H54 (cell line): ENCODE data around the gene ITGA2B.
"Not testable (repeated sequence)": the region's sequence is repeated elsewhere in the genome, so short reads cannot be mapped to it uniquely, and the experiment has no call there.

Experiments
- DNase-seq: peaks from one replicate; pipeline ENCODE4 v3.0.0; 2011; ENCODE audit warnings: low spot score, mixed read lengths; ENCODE audit not compliant: insufficient read length
- FAIRE-seq: peaks from 3 replicates; lab custom pipeline; 2011; peaks lifted over from hg19 to GRCh38; lab: Jason Lieb, UNC
- POLR2A ChIP-seq: IDR thresholded peaks from 2 replicates; pipeline ENCODE4 v1.6.1; 2011; ENCODE audit warnings: low read depth, mild to moderate bottlenecking, low read length

Gene ITGA2B

DNA sequence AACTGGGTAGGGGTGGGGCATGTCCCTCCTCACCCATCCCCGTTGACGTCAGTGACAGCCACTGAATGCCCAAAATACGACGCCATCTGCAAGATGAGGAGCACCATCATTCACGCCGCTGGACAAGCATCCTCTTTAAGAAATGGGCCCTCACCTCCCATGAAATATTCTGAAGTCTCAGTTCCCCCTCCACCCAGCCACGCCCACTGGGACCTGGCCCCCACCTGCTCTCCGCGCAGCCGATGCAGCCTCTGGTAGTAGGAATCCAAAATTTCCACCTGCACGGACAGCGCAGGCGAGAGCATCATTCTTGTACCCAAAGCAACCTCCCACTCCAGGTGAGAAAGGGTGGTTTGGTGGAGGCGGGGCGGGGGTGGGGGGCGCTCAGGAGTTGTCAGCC, 5.6 kb downstream of the ITGA2B start:
- DNase-seq (no peak), FAIRE-seq (no peak)
- no peak for TF ChIP-seq POLR2A

DNA sequence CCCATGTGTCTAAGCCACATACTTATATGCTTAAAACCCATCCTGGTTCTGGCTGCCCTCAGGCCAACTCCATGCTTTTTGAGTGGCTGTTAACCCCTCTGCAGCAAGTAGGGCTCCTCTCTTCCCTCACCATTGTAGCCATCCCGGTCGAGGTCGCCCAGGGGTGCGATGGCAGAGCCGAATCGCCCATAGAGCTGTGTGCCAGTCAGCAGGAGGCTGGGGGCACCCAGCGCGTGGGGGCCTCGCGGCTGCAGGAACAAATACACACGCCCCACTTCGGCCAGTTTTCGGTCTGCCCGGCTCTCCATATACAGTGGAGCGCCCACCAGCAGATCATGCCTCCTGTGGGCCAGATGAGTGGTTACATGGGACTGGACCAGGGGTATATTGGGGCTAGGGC, 6.1 kb downstream of the ITGA2B start:
- FAIRE-seq (no peak), DNase-seq (no peak)
- no peak for TF ChIP-seq POLR2A

DNA sequence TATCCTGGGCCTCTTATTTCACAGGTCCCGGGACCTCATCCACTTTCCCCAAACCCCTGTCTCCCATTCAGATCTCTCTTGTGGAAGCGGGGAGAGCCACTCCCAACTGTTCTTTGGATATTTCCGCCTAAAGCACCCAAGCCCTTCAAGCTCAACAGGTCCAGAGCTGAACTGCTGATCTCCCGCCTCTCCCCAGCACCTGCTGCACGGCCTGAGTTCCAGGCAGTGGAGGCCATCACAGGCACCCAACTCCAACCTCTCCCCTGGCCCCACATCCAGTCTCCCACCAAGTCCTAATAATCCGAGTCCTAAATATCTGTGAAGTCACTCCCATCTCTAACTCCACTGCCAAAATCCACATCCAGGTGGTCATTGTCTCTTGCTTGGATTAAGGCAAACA, 6.5 kb downstream of the ITGA2B start:
- no peak for TF ChIP-seq POLR2A
- no peak for FAIRE-seq
- no peak for DNase-seq

DNA sequence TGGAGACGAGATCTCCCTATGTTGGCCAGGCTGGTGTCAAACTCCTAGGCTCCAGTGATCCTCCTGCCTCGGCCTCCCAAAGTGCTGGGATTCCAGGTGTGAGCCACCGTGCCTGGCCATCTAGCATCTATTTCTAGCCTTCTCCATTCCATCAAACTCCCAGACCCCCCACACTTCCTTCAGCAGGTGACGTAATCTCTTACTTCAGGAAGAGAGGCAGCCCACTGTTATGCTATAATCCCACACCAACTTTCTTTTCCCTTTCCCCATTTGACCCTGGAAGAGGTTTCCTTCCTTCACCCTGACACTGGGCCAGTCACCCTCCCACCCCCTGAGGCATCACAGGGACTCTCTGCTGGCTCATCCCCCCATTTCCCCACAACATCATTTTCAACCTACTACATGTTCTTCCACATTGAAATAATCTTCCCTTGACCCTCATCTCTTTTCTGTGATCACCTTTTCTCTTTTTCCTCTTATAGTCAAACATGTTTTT, 7.6 kb downstream of the ITGA2B start:
- TF ChIP-seq POLR2A = no peak
- FAIRE-seq (no peak), DNase-seq (no peak)

DNA sequence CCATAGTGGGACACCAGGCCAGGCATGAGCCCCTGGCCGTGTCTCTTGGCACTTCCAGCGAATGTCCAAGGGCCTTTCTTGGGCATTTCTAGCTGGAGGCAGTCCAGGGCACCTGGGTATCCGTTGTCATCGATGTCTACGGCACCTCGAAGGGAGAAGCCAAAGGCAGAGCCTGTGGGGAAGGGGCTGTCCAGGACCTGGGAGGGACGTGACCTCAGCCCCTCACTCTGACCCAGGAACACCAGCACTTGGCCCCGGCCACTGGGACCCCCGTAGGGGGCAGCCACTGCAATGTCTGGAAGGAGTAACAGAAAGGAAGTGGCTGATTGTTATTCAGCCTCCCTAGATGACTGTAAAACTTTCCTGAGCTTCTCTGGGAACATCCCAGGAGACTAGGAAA, 8.7 kb downstream of the ITGA2B start:
- TF ChIP-seq POLR2A = no peak
- FAIRE-seq (no peak), DNase-seq (no peak)

DNA sequence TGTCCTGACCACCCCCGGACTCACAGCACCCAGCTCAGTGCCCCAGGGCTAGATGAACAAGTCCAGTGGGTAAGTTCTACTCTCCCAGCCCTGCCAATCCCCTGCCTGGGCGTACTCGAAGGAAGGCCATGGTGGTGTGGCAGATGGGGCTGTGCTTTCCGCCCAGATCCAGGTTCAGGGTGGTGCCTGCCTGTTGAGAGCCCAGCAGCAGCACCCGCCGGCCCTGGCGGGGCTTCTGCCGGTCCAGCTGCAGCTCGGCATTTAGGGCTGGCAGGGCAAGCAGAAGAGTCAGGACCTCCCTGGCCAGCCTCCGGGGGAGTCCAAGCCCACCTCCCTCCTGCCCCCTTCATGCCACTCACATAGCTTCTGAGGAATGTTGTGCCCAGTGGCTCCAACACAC, 9.6 kb downstream of the ITGA2B start:
- no peak for TF ChIP-seq POLR2A
- no peak for FAIRE-seq
- DNase-seq = no peak

DNA sequence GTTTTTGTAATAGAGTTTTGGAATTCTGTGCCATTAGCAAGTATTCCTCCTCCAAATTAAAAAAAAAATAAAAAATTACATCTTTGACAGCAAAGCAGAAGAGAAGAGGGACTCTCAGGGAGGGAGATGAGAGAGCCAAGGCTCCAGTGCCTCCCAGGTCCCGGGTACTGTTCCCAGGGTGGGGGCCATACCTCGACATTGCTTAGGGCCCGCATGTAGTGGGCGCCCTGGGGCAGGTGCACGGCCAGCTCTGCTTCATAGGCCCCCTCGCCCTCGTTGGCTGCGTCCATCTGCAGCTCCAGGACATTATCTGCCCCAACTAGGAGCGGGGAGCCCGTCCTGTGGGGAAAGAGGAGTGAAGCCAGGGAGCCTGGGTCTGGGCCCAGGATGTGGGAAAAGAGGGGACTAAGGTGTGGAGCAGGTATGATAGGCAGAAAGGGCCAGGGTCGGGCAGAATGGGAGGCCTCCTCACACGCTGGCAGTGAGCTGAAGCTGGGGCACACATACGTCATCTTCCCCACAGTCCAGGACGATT, 11.2 kb downstream of the ITGA2B start:
- DNase-seq (no peak), FAIRE-seq (no peak)
- TF ChIP-seq POLR2A = no peak

DNA sequence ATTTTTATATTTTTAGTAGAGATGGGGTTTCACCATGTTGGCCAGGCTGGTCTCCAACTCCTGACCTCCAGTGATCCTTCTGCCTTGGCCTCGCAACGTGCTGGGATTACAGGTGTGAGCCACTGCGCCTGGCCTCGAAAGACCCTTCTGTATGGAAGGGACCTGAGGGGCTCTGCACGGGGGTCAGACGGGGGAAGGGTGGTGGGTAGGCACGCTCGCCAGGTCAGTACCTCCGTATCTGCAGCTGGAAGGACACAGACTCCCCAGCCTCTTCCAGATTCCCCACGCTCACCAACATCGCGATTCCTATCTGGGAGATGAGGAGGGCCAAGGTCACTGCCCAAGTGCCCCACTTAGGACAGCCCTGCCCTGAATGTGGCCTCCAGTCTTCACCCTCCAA, 12.7 kb downstream of the ITGA2B start:
- FAIRE-seq = no peak
- no peak for TF ChIP-seq POLR2A
- no peak for DNase-seq

DNA sequence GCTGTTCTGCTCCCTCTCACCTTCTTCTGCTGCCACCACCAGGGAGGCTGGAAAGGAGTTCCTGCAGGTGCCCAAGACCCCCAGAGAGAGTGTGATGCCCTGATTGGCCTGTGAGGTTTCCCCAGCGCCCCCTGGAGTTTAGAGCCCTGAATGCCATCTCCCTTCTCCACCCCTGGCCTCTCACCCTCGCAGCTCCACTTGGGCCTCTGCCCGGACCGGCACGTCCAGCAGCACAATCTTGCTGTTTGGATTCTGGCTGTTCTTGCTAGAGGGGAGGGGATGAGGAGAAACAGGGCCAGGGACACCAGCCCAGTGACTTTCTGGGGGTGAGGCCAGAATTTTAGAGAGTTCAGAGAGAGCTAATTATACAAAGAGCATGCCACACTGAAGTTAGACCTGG, 13.3 kb downstream of the ITGA2B start:
- DNase-seq = peak; percentile 61
- TF ChIP-seq POLR2A = no peak
- no peak for FAIRE-seq

DNA sequence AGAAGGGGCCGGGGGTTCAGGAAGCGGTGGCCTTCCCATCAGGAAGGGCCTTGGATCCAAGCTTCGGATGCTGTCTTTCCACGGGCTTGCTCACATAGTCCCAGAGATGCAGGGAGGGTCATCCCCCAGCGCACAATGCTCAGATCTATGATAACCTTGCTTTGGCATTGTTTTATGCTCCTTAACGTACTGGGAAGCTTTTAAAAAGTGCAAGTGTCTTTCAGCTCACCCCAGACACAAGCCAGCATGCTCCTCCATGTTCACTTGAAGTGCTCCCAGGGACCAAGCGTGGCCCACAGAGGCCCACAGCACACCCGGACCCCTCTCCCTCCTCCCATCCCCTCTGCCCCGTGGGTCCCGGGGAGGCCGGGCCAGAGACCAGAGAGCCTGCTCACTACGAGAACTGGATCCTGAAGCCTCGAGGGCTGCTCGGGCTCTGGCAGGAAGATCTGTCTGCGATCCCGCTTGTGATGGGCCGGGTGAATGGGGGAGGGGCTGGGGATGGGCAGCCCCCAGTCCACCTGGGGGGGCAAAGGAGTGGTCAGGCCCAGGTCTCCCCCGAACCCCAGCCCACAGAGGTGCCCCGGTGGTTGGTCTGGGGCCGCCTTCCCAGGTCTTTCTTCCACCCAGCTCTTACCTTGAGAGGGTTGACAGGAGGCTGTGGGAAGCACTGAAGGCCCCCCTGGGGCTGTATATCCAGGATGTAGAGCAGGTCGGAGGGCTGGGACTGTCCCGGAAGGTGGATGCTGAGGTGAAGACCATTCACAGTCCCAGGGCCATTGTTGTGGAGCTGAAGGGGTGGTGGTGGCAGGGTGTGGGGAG, 14.0 kb downstream of the ITGA2B start:
- no peak for TF ChIP-seq POLR2A
- no peak for FAIRE-seq
- no peak for DNase-seq

DNA sequence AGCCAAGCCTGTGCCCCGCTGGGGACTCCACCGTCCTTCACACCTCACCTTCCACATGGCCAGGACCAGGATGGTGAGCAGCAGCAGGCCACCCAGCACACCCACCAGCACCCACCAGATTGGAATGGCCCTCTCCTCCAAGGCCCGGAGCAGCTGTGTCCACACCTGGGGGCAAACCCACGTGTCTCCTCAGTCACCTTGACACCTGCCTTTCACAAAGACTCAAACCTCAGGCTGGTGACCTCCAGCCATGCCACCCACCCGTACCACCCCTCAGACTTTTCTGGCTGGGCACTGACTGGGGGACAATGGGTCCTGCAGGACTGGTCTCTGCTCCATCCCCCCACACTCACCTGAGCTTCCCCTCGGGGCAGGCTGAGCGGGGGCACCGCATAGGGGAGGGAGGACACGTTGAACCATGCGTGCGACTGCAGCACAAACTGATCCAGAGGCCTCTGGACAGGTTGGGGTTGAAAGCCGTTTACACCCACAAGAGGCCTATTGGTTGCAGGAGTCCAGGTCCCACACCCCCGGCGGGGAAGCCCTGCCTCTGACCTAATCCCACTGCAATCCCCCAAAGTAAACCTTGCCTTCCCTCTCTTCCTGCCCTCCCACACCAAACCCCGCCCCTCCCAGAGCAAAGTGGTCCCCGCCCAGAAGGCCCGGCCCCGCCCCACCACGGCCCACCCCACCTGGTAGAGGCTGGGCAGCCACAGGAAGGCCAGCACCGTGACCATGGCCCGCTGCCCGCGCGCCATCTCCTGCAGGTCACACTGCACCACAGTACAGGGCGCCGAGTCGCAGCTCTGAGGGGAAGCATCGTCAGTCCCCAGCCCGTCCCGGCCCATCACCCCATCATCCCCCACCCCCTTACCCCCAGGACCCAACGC, 14.9 kb downstream of the ITGA2B start:
- no peak for TF ChIP-seq POLR2A
- FAIRE-seq = no peak
- no peak for DNase-seq

DNA sequence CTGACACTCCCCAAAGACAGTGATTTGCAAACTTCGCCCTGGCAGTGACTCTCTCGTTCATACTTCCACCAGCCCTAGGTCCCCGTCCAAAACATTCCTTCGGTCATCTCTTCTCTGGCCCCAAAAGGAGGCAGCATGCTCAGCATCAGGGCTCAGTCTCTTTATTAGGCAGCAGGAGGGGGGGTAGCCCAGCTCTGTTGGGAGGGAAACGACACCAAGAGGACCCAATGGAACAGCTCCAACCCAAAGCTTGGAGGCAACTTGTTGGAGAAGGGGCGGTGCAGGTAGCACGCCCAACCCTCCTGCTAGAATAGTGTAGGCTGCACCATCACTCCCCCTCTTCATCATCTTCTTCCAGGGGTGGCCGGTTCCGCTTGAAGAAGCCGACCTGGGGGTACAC, 17.4 kb downstream of the ITGA2B start:
- DNase-seq (no peak), FAIRE-seq (no peak)
- TF ChIP-seq POLR2A = no peak

DNA sequence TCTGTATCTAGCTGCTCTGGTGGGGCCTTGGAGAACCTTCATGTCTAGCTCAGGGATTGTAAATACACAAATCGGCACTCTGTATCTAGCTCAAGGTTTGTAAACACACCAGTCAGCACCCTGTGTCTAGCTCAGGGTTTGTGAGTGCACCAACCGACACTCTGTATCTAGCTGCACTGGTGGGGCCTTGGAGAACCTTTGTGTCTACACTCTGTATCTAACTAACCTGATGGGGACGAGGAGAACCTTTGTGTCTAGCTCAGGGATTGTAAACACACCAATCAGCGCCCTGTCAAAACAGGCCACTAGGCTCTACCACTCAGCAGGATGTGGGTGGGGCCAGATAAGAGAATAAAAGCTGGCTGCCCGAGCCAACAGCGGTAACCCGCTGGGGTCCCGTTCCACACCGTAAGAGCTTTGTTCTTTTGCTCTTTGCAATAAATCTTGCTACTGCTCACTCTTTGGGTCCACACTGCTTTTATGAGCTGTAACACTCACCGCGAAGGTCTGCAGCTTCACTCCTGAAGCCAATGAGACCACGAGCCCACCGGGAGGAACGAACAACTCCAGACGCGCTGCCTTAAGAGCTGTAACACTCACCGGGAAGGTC, 19.9 kb downstream of the ITGA2B start:
- not testable (repeated sequence) for FAIRE-seq, DNase-seq

DNA sequence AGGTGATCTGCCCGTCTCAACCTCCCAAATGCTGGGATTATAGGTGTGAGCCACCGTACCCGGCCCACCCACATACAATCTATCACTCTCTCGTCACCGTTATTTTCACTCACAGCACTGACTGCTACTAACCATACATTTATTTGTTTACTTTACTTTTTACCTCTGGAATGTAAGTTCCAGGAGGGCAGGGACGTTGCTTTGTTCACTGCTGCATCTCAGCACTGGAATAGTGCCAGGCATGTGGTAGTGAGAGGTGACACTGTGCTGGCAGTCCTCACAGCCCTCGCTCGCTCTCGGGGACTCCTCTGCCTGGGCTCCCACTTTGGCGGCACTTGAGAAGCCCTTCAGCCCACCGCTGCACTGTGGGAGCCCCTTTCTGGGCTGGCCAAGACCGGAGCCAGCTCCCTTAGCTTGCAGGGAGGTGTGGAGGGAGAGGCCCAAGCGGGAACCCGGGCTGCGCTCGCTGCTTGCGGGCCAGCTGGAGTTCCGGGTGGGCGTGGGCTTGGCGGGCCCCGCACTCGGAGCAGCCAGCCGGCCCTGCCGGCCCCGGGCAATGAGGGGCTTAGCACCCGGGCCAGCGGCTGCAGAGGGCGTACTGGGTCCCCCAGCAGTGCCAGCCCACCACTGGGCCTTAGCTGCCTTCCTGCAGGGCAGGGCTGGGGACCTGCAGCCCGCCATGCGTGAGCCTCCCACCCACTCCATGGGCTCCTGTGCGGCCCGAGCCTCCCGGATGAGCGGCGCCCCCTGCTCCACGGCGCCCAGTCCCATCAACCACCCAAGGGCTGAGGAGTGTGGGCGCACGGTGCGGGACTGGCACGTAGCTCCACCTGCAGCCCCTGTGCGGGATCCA, 20.8 kb downstream of the ITGA2B start:
- not testable (repeated sequence) for FAIRE-seq, DNase-seq
